HG03025 (cell line): ENCODE measurements around the gene FAXDC2.
A peak's percentile ranks its signal among the peaks of the same experiment; 100 is the strongest.

Experiments used
- ATAC-seq: cut with Tn5 transposase; IDR thresholded peaks from one replicate; pipeline ENCODE4 v1.9.1; 2021; ENCODE audit warnings: mild to moderate bottlenecking, moderate library complexity; ENCODE audit not compliant: unreplicated experiment, low FRiP score

FAXDC2 gene

DNA sequence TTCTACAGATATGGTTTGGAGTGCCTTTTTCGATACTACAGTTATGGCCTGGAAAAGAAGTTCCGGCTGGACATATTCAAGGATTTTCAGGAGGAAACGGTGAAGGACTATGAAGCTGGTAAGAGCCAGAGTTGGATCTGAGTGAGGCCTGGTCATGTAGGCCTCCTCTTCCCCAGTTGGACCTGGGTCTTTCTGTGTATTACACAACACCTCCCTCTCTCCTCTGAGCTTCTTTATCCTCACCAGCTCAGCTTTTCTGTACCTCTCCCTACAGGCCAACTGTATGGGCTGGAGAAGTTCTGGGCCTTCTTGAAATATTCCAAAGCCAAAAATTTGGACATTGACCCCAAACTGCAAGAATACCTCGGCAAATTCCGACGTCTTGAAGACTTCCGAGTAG lies 39.2 kb downstream of the FAXDC2 start:
- no peak for ATAC-seq

DNA sequence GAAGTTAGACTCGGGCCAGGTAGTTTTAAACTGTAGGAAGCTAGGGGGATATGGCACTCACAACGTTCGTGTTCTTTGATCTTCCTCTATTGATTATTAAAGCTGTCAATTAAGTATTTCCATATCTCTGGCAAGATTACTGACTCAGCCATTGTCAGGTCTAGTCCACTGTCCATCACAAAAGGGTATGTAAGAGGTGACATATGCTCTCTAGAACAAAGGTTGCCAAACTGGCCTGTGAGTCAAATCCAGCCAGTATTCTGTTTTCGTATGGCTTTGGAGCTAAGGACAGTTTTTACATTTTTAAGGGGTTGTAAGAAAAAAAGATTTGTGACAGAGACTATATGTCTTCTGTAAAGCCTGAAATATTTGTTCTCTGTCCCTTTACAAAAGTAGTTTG lies 44.2 kb downstream of the FAXDC2 start:
- no peak for ATAC-seq

DNA sequence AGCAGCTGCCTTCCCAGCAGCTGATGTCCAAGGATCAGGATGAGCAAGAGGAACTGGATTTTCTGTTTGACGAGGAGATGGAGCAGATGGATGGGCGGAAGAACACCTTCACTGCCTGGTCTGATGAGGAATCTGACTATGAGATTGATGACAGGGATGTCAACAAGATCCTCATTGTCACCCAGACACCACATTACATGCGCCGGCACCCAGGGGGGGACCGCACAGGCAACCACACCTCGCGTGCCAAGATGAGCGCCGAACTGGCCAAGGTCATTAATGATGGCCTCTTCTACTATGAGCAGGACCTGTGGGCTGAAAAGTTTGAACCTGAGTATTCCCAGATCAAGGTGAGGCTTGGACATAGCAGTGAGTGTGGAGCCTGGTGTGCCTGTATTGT lies 48.4 kb downstream of the FAXDC2 start:
- ATAC-seq: no peak

DNA sequence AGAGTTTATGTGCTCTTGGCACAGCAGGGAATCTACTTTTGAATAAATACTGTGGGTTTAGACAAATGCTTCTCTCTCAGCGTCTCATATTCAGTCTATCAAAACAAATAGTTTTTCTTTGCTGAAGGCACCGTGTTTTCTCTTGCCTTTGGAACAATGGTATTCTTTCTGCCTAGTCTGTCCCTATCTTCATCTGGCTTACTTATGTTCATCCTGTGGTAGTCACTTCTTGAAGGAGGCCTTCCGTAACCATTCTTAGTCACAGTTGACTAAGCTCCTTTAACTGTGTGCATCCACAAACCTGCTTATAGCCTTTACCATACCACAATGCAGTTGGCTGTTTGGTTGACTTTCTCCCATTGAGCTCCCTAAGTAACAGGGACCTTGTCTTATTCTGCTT lies 49.3 kb downstream of the FAXDC2 start:
- ATAC-seq: no peak

DNA sequence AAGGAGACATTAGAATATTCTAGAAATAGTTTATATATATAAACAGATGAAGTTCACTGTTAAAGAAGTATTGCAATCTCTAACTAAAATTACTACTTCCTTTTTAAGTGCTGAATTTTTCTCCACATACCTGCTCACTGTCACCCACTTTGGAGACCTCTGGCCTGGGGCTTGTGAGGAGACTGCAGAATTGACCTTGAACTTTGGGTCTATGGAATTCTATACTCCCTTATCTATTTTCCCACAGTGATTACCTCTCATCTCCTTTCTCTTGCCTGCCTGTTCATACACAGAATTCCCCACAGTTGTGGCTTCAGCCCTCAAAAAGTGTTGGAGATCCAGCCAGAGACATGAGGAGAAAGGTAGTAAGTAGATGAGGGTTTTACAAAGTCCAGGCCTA lies 49.8 kb downstream of the FAXDC2 start:
- ATAC-seq: no peak

DNA sequence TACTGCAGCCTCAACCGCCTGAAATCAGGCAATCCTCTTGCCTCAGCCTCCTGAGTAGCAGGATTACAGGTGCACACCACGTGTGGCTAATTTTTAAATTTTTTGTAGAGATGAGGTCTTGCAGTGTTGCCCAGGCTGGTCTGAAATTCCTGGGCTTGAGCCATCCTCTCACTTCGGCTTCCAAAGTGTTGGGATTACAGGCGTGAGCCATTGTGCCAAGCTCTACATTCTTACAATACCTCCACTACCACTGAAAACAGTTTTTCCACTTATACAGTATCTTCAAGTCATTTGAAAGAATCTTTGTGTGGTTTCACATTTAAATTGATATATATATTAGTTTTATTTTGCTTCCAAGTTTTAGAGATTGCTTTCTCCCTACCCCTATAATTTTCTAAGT lies 52.6 kb downstream of the FAXDC2 start:
- no peak for ATAC-seq

DNA sequence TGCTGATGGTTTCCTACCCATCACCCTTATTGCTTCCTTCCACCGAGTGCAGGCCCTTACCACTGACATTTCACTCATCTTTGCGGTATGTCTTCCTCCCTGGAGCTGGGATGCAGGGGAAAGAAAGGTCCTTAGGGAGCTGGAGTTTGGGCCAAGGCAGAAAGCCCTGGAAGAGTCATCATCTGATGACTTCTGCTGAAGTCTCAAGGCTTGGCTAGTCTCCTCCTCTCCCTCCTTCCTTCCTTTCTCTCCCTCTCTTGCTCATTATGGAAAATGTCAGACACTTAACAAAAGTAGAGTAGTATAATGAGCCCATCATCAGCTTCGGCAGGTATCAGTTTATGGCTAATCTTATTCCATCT lies 55.2 kb downstream of the FAXDC2 start:
- no peak for ATAC-seq

DNA sequence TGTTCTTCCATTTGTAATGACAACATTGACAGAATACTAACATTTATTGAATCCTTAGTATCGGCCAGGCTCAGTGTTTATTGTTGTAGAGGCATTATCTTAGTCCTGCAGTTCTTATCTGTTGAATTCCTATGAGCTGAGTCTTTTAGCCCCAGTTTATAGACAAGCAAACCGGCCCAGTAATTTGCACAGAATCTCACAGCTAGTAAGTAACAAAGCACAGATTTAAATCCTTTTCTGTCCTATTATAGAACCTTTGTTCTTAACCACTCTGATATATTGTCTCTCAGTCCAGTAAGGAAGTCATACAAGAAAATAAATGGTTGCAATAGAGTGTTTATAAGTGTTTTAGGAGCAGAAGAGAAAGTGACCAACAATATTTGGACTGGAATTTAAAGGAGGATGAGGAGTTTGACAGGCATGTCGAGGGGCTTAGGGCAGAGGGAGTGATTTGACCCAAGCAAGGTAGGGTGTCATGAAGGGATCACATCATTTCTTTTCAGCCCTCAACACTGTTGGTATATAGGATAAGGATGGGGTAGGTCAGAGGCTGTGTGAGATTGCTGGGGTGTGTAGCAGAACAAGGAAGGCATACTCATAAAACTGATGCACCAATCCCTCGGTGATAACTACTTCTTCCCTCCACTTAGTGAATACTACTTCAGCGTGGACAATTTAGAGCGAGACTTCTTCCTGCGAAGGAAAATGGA lies 55.7 kb downstream of the FAXDC2 start:
- no peak for ATAC-seq

DNA sequence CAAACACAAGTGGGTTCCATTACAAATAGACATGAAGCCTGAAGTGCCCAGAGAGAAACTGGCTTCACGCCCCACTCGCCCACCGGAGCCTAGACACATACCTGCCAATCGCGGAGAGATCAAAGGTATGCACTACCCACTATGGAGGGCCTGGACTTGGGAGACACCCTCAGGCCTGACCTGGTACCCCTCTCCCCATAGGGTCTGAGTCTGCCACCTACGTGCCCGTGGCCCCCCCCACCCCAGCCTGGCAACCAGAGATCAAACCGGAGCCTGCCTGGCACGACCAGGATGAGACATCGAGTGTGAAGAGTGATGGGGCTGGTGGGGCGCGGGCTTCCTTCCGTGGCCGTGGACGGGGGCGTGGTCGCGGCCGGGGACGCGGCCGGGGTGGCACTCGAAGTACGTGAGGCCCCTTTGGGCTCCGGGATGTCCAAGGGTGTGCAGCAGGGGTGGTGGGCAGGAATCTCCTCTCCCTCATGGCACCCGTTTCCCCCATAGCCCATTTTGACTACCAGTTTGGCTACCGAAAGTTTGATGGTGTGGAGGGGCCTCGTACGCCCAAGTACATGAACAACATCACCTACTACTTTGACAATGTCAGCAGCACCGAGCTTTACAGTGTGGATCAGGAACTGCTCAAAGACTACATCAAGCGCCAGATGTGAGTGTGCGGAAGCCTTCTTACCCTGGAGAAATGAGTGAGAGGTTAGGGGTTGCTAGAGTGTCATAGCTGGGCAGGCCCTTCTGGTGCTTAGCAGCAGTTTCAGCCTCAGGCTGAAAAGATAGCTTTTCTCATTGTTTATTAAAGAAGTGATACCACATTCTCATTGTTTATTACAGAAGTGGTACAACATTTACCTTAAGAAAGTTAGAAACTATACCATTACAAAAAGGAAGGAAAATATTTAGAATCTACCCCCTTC lies 56.5 kb downstream of the FAXDC2 start:
- ATAC-seq: no peak

DNA sequence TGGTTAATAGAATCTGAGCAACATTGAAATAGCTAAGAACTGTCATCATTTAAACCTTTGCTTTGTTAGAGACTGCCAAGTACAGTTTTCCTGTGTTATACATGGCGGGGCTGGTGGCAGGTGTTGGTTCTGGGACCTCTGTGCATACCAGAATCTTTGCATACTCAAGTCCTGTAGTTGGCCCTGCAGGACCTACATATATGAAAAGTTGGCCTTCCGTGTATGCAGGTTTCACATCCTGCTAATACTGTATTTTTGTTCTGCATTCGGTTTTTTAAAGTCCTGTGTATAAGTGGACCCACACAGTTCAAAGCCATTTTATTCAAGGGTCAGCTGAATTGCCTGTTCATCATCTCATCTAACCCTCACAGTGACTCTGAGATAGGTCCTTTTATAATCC lies 58.9 kb downstream of the FAXDC2 start:
- ATAC-seq: peak; percentile 82

DNA sequence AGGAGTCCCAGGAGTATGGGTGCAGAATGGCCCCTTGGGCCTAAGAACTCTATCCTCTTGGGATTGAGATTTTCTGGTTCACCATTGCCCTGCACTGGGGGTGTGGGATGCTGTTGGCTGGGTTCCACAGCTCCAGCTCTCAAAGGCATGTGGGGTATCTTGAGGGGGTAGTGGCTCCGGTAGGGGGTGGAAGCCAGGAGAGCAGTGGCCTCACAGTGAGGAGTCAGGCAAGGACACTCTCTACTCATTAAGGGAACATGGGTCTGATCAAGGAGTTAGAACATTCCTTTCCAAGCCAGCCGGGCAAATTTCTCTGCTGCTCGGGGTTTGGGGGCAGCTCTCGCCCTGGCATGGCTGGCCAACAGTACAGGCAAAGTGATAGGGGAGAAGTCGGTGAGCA lies 62.2 kb downstream of the FAXDC2 start:
- ATAC-seq: no peak

DNA sequence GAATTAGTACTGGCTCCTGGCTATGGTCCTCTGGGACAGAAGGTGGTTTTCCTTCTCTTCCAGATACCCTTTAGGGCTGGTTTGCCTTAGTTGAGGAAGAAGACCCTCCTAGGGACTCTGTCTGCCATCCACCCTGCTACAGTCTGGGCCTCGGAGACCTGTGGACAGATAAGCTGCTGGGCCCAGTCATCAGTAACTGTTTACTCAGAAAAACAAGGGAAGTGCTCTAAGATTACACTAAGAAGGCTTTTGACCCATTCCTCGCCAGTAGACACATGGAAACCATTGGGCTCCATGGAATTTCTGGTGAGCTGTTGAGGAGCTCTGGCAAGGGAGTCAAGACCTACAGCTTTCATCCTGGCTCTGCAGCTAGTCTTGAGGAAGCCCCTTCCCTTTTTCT lies 64.0 kb downstream of the FAXDC2 start:
- no peak for ATAC-seq

DNA sequence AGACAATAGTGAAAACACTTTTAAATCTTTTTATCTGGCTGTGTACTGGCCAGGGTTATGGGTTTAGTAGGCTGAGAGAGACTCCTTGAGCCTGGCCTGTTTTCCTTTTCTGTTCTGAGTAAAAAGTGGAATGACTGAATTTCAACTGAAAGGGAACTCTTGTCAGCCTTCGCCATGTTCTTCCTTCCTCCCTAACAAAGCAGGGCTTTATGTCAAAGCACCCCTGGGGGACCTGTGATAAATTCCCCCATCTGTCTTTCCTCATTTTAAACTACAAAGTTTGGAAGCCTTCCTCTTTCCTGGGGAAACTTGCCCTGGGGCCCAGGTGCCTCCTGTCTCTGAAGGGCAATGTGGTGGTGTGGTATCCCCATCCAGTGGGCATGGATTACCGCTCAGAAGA lies 65.5 kb downstream of the FAXDC2 start:
- ATAC-seq: no peak

DNA sequence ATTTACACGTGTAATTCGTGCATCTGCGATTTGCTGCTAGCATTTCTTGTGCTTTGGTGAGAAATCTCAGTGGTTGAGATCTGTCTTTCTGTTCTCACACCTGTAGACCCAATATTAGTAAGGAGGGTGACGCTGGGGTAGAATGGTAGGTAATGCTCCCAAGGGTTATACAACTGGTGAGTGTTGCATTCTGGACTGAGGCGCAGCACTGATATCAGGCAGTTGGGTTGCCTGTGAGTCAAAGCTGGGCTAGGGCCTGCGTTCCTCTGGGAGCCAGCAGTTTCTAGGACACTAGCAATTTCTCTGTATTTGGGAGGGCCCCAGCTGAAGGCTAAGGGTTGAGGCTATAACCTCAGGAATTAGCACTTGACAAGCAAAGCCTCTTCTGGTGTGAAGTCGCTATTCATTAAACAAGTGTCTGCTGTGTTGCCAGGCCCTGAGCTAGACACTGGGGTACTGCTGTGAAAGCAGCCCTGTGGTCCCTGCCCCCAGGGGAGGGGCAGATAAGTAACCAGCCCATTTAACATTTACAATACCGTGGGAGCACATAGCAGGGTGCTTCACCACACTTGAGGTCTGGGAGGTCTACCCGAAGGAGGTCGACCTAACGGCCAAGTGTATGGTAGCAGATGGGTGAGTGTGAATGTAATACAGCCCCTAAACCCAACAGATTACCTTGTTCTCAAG lies 66.5 kb downstream of the FAXDC2 start:
- ATAC-seq: peak; percentile 52

DNA sequence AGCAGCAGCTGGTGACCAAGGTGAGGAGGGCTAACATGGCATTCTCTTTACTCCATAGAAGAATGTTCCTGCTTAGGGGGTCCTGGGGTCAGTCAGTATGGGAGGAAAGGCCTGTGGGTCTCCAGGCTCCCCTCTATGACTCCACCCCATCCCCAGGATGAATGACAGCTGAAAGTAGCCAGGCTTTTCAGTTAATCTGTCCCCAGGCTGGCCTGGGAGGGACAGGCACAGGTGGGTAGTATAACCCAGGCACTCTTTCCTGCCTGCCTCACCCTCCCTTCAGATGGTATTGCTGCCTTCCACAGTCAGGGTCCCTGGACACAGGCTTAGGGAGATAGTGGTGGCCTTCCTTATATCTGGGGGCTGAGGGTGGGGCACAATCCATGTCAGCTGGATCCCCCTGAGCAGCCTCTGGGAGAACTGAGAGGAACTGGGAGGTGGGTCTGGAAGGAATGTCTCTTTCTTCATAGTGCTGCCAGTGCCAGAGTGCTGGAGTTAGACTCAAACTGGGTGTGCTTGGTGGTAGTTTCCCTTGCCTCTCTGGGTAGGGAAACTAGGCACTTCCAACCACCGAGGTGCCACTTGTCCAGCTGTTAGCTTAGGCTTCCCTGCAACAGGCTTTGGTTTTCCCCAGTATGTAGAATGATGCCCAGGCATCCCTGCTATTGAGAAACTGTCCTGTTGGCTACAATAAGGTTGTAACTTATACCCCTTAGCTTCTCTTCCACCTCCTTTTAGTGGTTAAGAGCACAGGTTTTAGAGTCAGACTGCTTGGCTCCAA lies 67.4 kb downstream of the FAXDC2 start:
- ATAC-seq: peak; percentile 9

DNA sequence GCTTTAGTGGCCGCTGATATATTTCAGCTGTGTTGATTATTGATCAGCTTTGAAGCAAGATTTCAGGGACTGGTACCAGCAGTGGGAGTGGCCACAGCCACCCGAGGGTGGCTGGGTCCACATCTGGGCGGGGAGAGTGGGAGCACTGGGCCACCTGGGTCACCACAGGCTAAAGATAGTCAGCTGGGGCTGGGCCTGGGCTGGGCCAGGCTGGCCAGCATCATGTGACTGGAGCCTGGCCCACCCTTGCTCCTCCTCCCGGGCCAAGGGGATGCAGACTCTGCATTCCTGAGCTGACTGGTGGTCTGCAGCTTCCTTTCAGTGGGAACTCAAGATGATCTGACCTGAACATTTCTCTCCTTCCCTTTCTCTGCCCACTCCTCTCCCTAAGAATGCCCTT lies 68.1 kb downstream of the FAXDC2 start:
- ATAC-seq: no peak

DNA sequence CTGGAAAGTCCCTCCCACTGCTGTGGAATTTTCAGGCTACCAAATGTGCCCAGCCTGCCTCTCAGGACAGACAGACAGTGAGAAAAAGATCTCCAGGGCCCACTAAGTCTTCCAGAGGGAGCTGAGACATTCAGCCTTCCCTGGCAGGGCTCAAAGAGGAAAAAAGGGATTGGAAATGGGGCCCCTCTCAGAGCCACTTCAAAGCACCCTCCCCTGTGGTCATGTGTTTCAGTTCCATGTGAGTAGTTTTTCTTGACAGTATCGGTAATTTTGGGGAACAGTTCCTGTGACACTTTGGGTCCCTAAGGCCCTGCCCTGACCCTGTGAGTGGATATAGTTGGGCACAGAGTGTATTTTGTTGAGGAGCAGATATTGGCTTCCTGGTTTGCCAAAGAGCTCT lies 70.3 kb downstream of the FAXDC2 start:
- no peak for ATAC-seq

DNA sequence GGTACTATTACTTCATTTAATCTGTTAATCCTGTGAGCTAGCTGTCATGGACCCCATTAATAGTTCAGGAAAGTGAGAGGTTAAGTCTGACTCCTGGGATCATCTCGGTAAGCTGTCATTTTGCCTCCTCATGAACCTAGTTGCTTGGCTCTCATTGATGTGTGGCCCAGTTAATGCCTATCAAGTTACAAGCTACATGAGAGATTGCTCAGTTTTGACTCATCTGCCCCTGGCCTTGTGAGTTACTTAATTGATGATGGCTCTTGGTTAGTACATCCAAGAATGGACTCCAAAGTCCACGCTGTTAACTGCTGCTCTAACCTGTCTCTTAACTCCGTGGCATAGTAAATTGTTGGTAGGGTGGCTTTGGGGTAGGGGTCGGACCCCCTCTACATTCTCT lies 71.3 kb downstream of the FAXDC2 start:
- ATAC-seq: no peak

DNA sequence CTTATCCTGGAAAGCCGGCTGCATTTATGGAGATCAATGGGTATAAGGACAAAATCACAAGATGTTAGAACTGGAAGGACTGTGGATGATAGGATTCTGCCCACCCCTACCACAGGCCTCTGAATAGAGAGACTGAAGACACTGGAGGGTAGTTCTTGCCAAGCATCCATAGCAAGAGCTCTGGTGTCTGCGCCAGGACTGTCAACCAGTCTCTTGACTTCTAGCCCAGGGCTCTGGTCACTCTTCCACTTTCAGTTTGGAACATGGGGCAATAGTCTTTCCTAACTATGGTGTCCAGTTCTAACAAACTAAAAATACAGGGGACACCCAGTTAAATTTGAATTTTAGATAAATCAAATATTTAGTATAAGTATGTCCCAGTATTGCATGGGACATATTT lies 71.9 kb downstream of the FAXDC2 start:
- ATAC-seq: no peak

DNA sequence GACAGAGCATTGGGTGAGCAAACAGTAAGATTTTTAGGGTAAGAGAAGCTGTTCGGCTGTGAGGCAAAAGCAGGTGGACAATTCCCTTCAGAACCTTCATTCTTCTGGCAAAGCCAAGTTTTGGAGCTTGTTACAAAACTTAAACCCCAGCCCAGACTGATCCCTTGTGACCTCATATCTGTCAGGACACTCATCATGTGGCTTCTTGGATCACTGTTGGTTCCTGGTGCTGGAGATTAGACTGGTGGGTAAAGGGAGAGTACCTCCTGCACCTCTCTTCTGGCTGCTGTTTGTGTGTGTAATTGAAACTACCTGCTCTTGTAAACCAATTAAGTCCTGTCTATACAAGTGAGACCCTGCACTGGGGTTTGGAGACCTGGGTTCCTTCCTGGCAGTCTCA lies 74.2 kb downstream of the FAXDC2 start:
- ATAC-seq: no peak

DNA sequence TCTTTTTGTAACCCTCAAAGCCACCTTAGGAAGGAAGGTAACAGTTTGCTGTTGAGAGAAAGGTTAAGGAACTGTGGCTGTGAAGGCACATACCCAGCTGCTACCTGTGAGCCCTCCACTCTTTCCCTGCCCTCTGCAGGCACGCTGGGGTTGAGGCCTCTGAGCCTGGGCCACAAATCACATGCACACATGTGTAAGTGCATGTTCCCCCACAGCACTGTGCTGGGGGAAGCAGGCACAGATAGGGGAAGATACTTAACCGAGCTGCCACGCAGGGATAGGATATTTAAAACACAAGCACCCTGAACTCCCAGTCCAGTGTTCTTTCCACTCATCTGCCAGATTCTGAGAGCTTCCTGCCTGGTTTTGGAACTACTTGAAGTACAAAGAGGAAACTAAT lies 77.1 kb downstream of the FAXDC2 start:
- no peak for ATAC-seq
